ENCODE results near the gene HMG20A.

The HMG20A gene

GRCh38 chr15:77479015-77479414 lies 58.3 kb downstream of the HMG20A start:
- Histone ChIP-seq H3K9me3 (ENCODE audit: control insufficient read depth, insufficient read depth, low read length) (no peaks in the 10 kb centered on the region), H3K4me1 (ENCODE audit: control insufficient read depth, insufficient read depth, low read length) (peaks cover 53% of the 10 kb centered on the region)

GRCh38 chr15:77480859-77481633 lies 60.4 kb downstream of the HMG20A start:
- Histone ChIP-seq H3K4me3 (ENCODE audit: low read depth, low read length) (no peak overlapping the region), H3K36me3 (ENCODE audit: control insufficient read depth, insufficient read depth, low read length) (peaks cover 59% of the 10 kb centered on the region), H3K9me3 (ENCODE audit: control insufficient read depth, insufficient read depth, low read length) (no peaks in the 10 kb centered on the region), H3K27me3 (ENCODE audit: control insufficient read depth, insufficient read depth, low read length) (no peaks in the 10 kb centered on the region), H3K9ac (ENCODE audit: low read depth, low read length) (no peak overlapping the region), H3K4me1 (ENCODE audit: control insufficient read depth, insufficient read depth, low read length) (peaks cover 41% of the 10 kb centered on the region), H3K27ac (ENCODE audit: low read depth, low read length) (peak overlapping the region; percentile 79)

More at GRCh38 chr15:77479015-77479414, 58.3 kb downstream of the HMG20A start:
- no peak overlapping the region for H3K4me3 ChIP-seq (ENCODE audit: low read depth, low read length)
- H3K9ac ChIP-seq (ENCODE audit: low read depth, low read length): no peak overlapping the region
- no peaks in the 10 kb centered on the region for H3K27me3 ChIP-seq (ENCODE audit: control insufficient read depth, insufficient read depth, low read length)
- peaks cover 49% of the 10 kb centered on the region for H3K36me3 ChIP-seq (ENCODE audit: control insufficient read depth, insufficient read depth, low read length)
- H3K27ac ChIP-seq (ENCODE audit: low read depth, low read length): no peak overlapping the region

GRCh38 chr15:77481670-77482069 lies 61.0 kb downstream of the HMG20A start:
- no peaks in the 10 kb centered on the region for H3K9me3 ChIP-seq (ENCODE audit: control insufficient read depth, insufficient read depth, low read length)
- no peaks in the 10 kb centered on the region for H3K27me3 ChIP-seq (ENCODE audit: control insufficient read depth, insufficient read depth, low read length)
- no peak overlapping the region for H3K4me3 ChIP-seq (ENCODE audit: low read depth, low read length)
- H3K27ac ChIP-seq (ENCODE audit: low read depth, low read length): peak overlapping the region; percentile 79
- H3K36me3 ChIP-seq (ENCODE audit: control insufficient read depth, insufficient read depth, low read length): peaks cover 62% of the 10 kb centered on the region
- peaks cover 39% of the 10 kb centered on the region for H3K4me1 ChIP-seq (ENCODE audit: control insufficient read depth, insufficient read depth, low read length)
- no peak overlapping the region for H3K9ac ChIP-seq (ENCODE audit: low read depth, low read length)

GRCh38 chr15:77482570-77482969 lies 61.9 kb downstream of the HMG20A start:
- H3K36me3 ChIP-seq (ENCODE audit: control insufficient read depth, insufficient read depth, low read length): peaks cover 58% of the 10 kb centered on the region
- H3K27me3 ChIP-seq (ENCODE audit: control insufficient read depth, insufficient read depth, low read length): no peaks in the 10 kb centered on the region
- no peak overlapping the region for H3K9ac ChIP-seq (ENCODE audit: low read depth, low read length)
- no peak overlapping the region for H3K4me3 ChIP-seq (ENCODE audit: low read depth, low read length)
- H3K27ac ChIP-seq (ENCODE audit: low read depth, low read length): peak overlapping the region; percentile 79
- H3K9me3 ChIP-seq (ENCODE audit: control insufficient read depth, insufficient read depth, low read length): no peaks in the 10 kb centered on the region
- H3K4me1 ChIP-seq (ENCODE audit: control insufficient read depth, insufficient read depth, low read length): peaks cover 48% of the 10 kb centered on the region

GRCh38 chr15:77483425-77484140 lies 62.9 kb downstream of the HMG20A start:
- Histone ChIP-seq H3K36me3 (ENCODE audit: control insufficient read depth, insufficient read depth, low read length) (peaks cover 49% of the 10 kb centered on the region), H3K27ac (ENCODE audit: low read depth, low read length) (peak overlapping the region; percentile 79), H3K27me3 (ENCODE audit: control insufficient read depth, insufficient read depth, low read length) (no peaks in the 10 kb centered on the region), H3K4me1 (ENCODE audit: control insufficient read depth, insufficient read depth, low read length) (peaks cover 52% of the 10 kb centered on the region), H3K9ac (ENCODE audit: low read depth, low read length) (no peak overlapping the region), H3K4me3 (ENCODE audit: low read depth, low read length) (no peak overlapping the region), H3K9me3 (ENCODE audit: control insufficient read depth, insufficient read depth, low read length) (no peaks in the 10 kb centered on the region)

- Histone ChIP-seq H3K27ac (ENCODE audit: low read depth, low read length) (no peak overlapping the region), H3K4me1 (ENCODE audit: control insufficient read depth, insufficient read depth, low read length) (peaks cover 52% of the 10 kb centered on the region), H3K27me3 (ENCODE audit: control insufficient read depth, insufficient read depth, low read length) (no peaks in the 10 kb centered on the region), H3K36me3 (ENCODE audit: control insufficient read depth, insufficient read depth, low read length) (peaks cover 35% of the 10 kb centered on the region), H3K4me3 (ENCODE audit: low read depth, low read length) (no peak overlapping the region), H3K9ac (ENCODE audit: low read depth, low read length) (no peak overlapping the region), H3K9me3 (ENCODE audit: control insufficient read depth, insufficient read depth, low read length) (no peaks in the 10 kb centered on the region)
These were observed 64.3 kb downstream of the HMG20A start for GRCh38 chr15:77484994-77485393.

GRCh38 chr15:77486542-77487468 lies 66.1 kb downstream of the HMG20A start:
- H3K9ac ChIP-seq (ENCODE audit: low read depth, low read length): no peak overlapping the region
- no peak overlapping the region for H3K27ac ChIP-seq (ENCODE audit: low read depth, low read length)
- H3K9me3 ChIP-seq (ENCODE audit: control insufficient read depth, insufficient read depth, low read length): no peaks in the 10 kb centered on the region
- H3K36me3 ChIP-seq (ENCODE audit: control insufficient read depth, insufficient read depth, low read length): peaks cover 18% of the 10 kb centered on the region
- peaks cover 45% of the 10 kb centered on the region for H3K4me1 ChIP-seq (ENCODE audit: control insufficient read depth, insufficient read depth, low read length)
- no peak overlapping the region for H3K4me3 ChIP-seq (ENCODE audit: low read depth, low read length)
- no peaks in the 10 kb centered on the region for H3K27me3 ChIP-seq (ENCODE audit: control insufficient read depth, insufficient read depth, low read length)

GRCh38 chr15:77487469-77487842 lies 66.8 kb downstream of the HMG20A start:
- H3K9ac ChIP-seq (ENCODE audit: low read depth, low read length): no peak overlapping the region
- no peaks in the 10 kb centered on the region for H3K27me3 ChIP-seq (ENCODE audit: control insufficient read depth, insufficient read depth, low read length)
- H3K27ac ChIP-seq (ENCODE audit: low read depth, low read length): no peak overlapping the region
- H3K36me3 ChIP-seq (ENCODE audit: control insufficient read depth, insufficient read depth, low read length): peaks cover 18% of the 10 kb centered on the region
- H3K9me3 ChIP-seq (ENCODE audit: control insufficient read depth, insufficient read depth, low read length): no peaks in the 10 kb centered on the region
- H3K4me3 ChIP-seq (ENCODE audit: low read depth, low read length): no peak overlapping the region
- peaks cover 38% of the 10 kb centered on the region for H3K4me1 ChIP-seq (ENCODE audit: control insufficient read depth, insufficient read depth, low read length)

GRCh38 chr15:77487888-77488287 lies 67.2 kb downstream of the HMG20A start:
- no peaks in the 10 kb centered on the region for H3K9me3 ChIP-seq (ENCODE audit: control insufficient read depth, insufficient read depth, low read length)
- H3K4me1 ChIP-seq (ENCODE audit: control insufficient read depth, insufficient read depth, low read length): peaks cover 34% of the 10 kb centered on the region
- H3K27me3 ChIP-seq (ENCODE audit: control insufficient read depth, insufficient read depth, low read length): no peaks in the 10 kb centered on the region
- no peak overlapping the region for H3K4me3 ChIP-seq (ENCODE audit: low read depth, low read length)
- H3K27ac ChIP-seq (ENCODE audit: low read depth, low read length): no peak overlapping the region
- no peak overlapping the region for H3K9ac ChIP-seq (ENCODE audit: low read depth, low read length)
- peaks cover 18% of the 10 kb centered on the region for H3K36me3 ChIP-seq (ENCODE audit: control insufficient read depth, insufficient read depth, low read length)

- peaks cover 16% of the 10 kb centered on the region for H3K4me1 ChIP-seq (ENCODE audit: control insufficient read depth, insufficient read depth, low read length)
- no peak overlapping the region for H3K9ac ChIP-seq (ENCODE audit: low read depth, low read length)
- H3K9me3 ChIP-seq (ENCODE audit: control insufficient read depth, insufficient read depth, low read length): no peaks in the 10 kb centered on the region
- no peak overlapping the region for H3K4me3 ChIP-seq (ENCODE audit: low read depth, low read length)
- no peaks in the 10 kb centered on the region for H3K27me3 ChIP-seq (ENCODE audit: control insufficient read depth, insufficient read depth, low read length)
- H3K36me3 ChIP-seq (ENCODE audit: control insufficient read depth, insufficient read depth, low read length): peaks cover 11% of the 10 kb centered on the region
- H3K27ac ChIP-seq (ENCODE audit: low read depth, low read length): no peak overlapping the region
These were observed 69.0 kb downstream of the HMG20A start for GRCh38 chr15:77489647-77490046.
